AG10803 (cell line): Measurements from ENCODE around the gene NEDD4L.
A peak's percentile ranks its signal among the peaks of the same experiment; 100 is the strongest.

Experiments
- DNase-seq: peaks from one replicate; pipeline ENCODE4 v3.0.0; 2010; ENCODE audit warnings: low read depth
- H3K4me3 ChIP-seq: 2 replicates; pipeline ENCODE4 v1.5.1; 2011; ENCODE audit warnings: mild to moderate bottlenecking, low read length, control low read depth
- CTCF ChIP-seq: conservative IDR thresholded peaks from 2 replicates; pipeline ENCODE4 v1.5.1; 2011; ENCODE audit warnings: mild to moderate bottlenecking, low read length, control low read depth, inconsistent platforms

NEDD4L gene

GRCh38 chr18:58396144-58396543, 352.1 kb downstream of the NEDD4L start:
- TF ChIP-seq CTCF, result no peak
- no peak overlapping the region for H3K4me3 ChIP-seq
- no peak for DNase-seq

- no peak overlapping the region for H3K4me3 ChIP-seq
- no peak for DNase-seq
- no peak for TF ChIP-seq CTCF
These were observed 352.9 kb downstream of the NEDD4L start for GRCh38 chr18:58396966-58397365.

- no peak for DNase-seq
- no peak for TF ChIP-seq CTCF
- H3K4me3 ChIP-seq, result no peak overlapping the region
These were observed 353.5 kb downstream of the NEDD4L start for GRCh38 chr18:58397385-58398132.

- no peak for TF ChIP-seq CTCF
- DNase-seq, result no peak
- no peak overlapping the region for H3K4me3 ChIP-seq
These were observed 354.8 kb downstream of the NEDD4L start for GRCh38 chr18:58398648-58399398.

- no peak for TF ChIP-seq CTCF
- DNase-seq, result peak; percentile 87
- H3K4me3 ChIP-seq, result no peak overlapping the region
These were observed 356.4 kb downstream of the NEDD4L start for GRCh38 chr18:58400331-58400870.

GRCh38 chr18:58401191-58401590, 357.2 kb downstream of the NEDD4L start:
- no peak for TF ChIP-seq CTCF
- H3K4me3 ChIP-seq, result no peak overlapping the region
- no peak for DNase-seq

GRCh38 chr18:58402247-58402646, 358.2 kb downstream of the NEDD4L start:
- no peak for TF ChIP-seq CTCF
- H3K4me3 ChIP-seq, result no peak overlapping the region
- no peak for DNase-seq
